ENCODE measurements around the gene C1orf159.

- TF ChIP-seq, protein P1, sequence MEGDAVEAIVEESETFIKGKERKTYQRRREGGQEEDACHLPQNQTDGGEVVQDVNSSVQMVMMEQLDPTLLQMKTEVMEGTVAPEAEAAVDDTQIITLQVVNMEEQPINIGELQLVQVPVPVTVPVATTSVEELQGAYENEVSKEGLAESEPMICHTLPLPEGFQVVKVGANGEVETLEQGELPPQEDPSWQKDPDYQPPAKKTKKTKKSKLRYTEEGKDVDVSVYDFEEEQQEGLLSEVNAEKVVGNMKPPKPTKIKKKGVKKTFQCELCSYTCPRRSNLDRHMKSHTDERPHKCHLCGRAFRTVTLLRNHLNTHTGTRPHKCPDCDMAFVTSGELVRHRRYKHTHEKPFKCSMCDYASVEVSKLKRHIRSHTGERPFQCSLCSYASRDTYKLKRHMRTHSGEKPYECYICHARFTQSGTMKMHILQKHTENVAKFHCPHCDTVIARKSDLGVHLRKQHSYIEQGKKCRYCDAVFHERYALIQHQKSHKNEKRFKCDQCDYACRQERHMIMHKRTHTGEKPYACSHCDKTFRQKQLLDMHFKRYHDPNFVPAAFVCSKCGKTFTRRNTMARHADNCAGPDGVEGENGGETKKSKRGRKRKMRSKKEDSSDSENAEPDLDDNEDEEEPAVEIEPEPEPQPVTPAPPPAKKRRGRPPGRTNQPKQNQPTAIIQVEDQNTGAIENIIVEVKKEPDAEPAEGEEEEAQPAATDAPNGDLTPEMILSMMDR (IDR thresholded peaks at IDR 0.05): no peak
- TF ChIP-seq POLR2A (IDR thresholded peaks at IDR 0.05) (no peak), POLR2AphosphoS5 (IDR thresholded peaks at IDR 0.05; ENCODE audit: insufficient read depth in 1 of 2, low read depth in 1 of 2) (no peak)
These were observed 47.9 kb downstream of the C1orf159 start for GRCh38 chr1:1067860-1068516.
